ENCODE measurements around the gene SPTSSB. TPM values are rescaled to one million over a fixed set of nuclear protein-coding genes. Genes with fewer than 3 reads are reported as not detected.

The SPTSSB gene
- total RNA-seq, 1 experiment from 2014 or later = 2.9 TPM

- no peaks in the 10 kb centered on the region for H3K9me3 ChIP-seq (ENCODE audit: control insufficient read depth in 1 of 2, insufficient read depth in 1 of 2, low read depth in 1 of 2, low read length in 2 of 2)
- POLR2A ChIA-PET = no interaction called here
- H3K4me1 ChIP-seq (ENCODE audit: control insufficient read depth in 1 of 2, insufficient read depth in 2 of 2, low read length in 2 of 2) = no peaks in the 10 kb centered on the region
- H3K9ac ChIP-seq (ENCODE audit: low read length) = no peak overlapping the region
- no peak overlapping the region for H3K27ac ChIP-seq (ENCODE audit: low read depth, low read length)
- H3K4me2 ChIP-seq (ENCODE audit: low read length) = no peak overlapping the region
- ATAC-seq (no peak), DNase-seq (ENCODE audit: low read depth, low spot score) (no peak)
- H2AFZ ChIP-seq (ENCODE audit: low read depth, low read length, poor library complexity, severe bottlenecking) = no peak overlapping the region
- intact Hi-C loops (cut with micrococcal nuclease) = loop anchor here (5.0 kb wide), 1 partner anchor 698 kb away; no protein-coding TSS in a partner anchor
- no peaks in the 10 kb centered on the region for H3K9me2 ChIP-seq (ENCODE audit: insufficient read depth)
- BruUV-seq (replicated peaks) = no TSS peak
- RAD21 ChIA-PET (ENCODE audit: low non-redundant PET in 1 of 2, low total read pairs in 2 of 2, uncharacterized antibody in 2 of 2, unreplicated experiment in 2 of 2) = no interaction called here
- CTCF ChIA-PET = no interaction called here
- H3K4me3 ChIP-seq (replicated peaks in 1 of 2; ENCODE audit: low read depth in 1 of 2, low read length in 2 of 2) = no peak overlapping the region
- no peaks in the 10 kb centered on the region for H3K27me3 ChIP-seq (ENCODE audit: insufficient read depth, low read length)
- TF ChIP-seq RAD21 (IDR thresholded peaks at IDR 0.05; ENCODE audit: low read depth) (no peak), ELF1 (IDR thresholded peaks at IDR 0.05; ENCODE audit: borderline replicate concordance, low read depth) (no peak), EZH2phosphoT487 (IDR thresholded peaks at IDR 0.05; ENCODE audit: borderline replicate concordance) (no peak), ZNF274 (IDR thresholded peaks at IDR 0.05; ENCODE audit: low read depth, low read length) (no peak), POLR2A (IDR thresholded peaks at IDR 0.05; ENCODE audit: borderline replicate concordance, extremely low read depth, insufficient read depth, insufficient read length) (no peak), POLR2AphosphoS5 (IDR thresholded peaks at IDR 0.05; ENCODE audit: low read depth, low read length) (no peak), EZH2 (IDR thresholded peaks at IDR 0.05) (no peak), ZFX (IDR thresholded peaks at IDR 0.05) (no peak), EGR1 (IDR thresholded peaks at IDR 0.05; ENCODE audit: low read depth) (no peak), YY1 (IDR thresholded peaks at IDR 0.05; ENCODE audit: extremely low read depth, insufficient replicate concordance, low read depth, low read length) (no peak), ZBTB33 (IDR thresholded peaks at IDR 0.05; ENCODE audit: extremely low read depth, insufficient replicate concordance, low read length) (no peak), CTCF (IDR thresholded peaks at IDR 0.05 in 2 of 3, conservative IDR thresholded peaks at IDR 0.05 in 1 of 3; ENCODE audit: borderline replicate concordance in 1 of 3, insufficient read depth in 1 of 3, low read depth in 2 of 3, low read length in 2 of 3) (no peak), MAX (IDR thresholded peaks at IDR 0.05) (no peak), SIN3A (IDR thresholded peaks at IDR 0.05; ENCODE audit: low read depth) (no peak), SP1 (IDR thresholded peaks at IDR 0.05; ENCODE audit: low read depth) (no peak), FOSL1 (IDR thresholded peaks at IDR 0.05; ENCODE audit: low read depth) (no peak), REST (IDR thresholded peaks at IDR 0.05; ENCODE audit: low read depth) (no peak), CEBPB (IDR thresholded peaks at IDR 0.05; ENCODE audit: low read depth) (no peak)
- H4K20me1 ChIP-seq (ENCODE audit: insufficient read depth) = no peaks in the 10 kb centered on the region
- no peaks in the 10 kb centered on the region for H3K79me2 ChIP-seq (ENCODE audit: insufficient read depth, low read length)
- H3K36me3 ChIP-seq (ENCODE audit: control insufficient read depth in 1 of 2, insufficient read depth in 2 of 2, low read length in 2 of 2) = no peaks in the 10 kb centered on the region
Measured at GRCh38 chr3:161405087-161405486, 33.8 kb upstream of the SPTSSB start.
